B cell (primary cell): ENCODE data around the gene PRDX2.
"Not testable (repeated sequence)": the region's sequence is repeated elsewhere in the genome, so short reads cannot be mapped to it uniquely, and the experiment has no call there.

ENCODE experiments used
- EZH2 ChIP-seq: IDR thresholded peaks from 2 replicates; pipeline ENCODE4 v1.6.1; 2012; ENCODE audit warnings: borderline replicate concordance, low read depth, mild to moderate bottlenecking, moderate library complexity, low read length; ENCODE audit not compliant: insufficient read depth, poor library complexity, severe bottlenecking
- TF ChIP-seq, protein P1 (sequence below): fragments of 200-600 bp; IDR thresholded peaks from one replicate; pipeline ENCODE4 v1.8.0; 2022; ENCODE audit warnings: antibody characterized with exemption, mild to moderate bottlenecking

DNA sequence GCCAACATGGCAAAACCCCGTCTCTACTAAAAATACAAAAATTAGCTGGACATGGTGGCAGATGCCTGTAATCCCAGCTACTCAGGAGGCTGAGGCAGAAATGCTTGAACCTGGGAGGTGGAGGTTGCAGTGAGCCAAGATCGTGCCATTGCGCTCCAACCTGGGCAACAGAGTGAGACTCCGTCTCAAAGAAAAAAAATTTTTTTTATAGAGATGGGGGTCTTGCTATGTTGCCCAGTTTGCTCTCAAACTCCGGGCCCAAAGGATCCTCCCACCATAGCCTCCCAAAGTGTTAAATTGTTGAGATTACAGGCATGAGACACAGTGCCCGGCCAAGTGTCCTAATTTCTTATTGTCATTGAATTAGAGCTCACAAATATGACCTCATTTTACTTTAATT, 15.6 kb upstream of the PRDX2 start:
- TF ChIP-seq, protein P1, sequence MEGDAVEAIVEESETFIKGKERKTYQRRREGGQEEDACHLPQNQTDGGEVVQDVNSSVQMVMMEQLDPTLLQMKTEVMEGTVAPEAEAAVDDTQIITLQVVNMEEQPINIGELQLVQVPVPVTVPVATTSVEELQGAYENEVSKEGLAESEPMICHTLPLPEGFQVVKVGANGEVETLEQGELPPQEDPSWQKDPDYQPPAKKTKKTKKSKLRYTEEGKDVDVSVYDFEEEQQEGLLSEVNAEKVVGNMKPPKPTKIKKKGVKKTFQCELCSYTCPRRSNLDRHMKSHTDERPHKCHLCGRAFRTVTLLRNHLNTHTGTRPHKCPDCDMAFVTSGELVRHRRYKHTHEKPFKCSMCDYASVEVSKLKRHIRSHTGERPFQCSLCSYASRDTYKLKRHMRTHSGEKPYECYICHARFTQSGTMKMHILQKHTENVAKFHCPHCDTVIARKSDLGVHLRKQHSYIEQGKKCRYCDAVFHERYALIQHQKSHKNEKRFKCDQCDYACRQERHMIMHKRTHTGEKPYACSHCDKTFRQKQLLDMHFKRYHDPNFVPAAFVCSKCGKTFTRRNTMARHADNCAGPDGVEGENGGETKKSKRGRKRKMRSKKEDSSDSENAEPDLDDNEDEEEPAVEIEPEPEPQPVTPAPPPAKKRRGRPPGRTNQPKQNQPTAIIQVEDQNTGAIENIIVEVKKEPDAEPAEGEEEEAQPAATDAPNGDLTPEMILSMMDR, result not testable (repeated sequence)
- TF ChIP-seq EZH2, result not testable (repeated sequence)
